CD4-positive, alpha-beta T cell treated with Interleukin-4 for 4 hours (primary cell): Measurements from ENCODE around the gene NUAK1.
"Not testable (repeated sequence)": the region's sequence is repeated elsewhere in the genome, so short reads cannot be mapped to it uniquely, and the experiment has no call there.

Experiments
- DNase-seq: peaks from one replicate; pipeline ENCODE4 v3.0.0-alpha.2; 2020

NUAK1 gene

GRCh38 chr12:106145539-106146447 lies 7.0 kb upstream of the NUAK1 start:
- no peak for DNase-seq

DNA sequence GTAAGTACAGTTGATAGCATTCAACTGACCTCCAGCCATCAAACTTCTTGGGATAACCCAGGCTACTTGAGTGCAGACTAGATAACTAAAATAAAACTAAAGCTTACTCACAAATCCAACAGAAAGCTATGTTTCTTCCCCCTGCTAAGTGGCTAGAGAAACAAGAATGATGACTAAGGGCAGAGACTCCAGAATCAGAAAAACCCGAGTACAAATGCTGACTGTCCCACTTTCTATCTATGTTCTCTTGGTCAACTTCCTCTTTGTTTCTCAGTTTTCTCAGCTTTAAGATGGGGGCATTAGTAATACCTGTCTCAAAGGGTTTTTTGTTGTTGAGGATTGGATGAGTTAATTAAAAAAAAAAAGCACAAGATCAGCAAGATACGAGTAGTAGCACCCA lies 6.1 kb upstream of the NUAK1 start:
- DNase-seq, result no peak

DNA sequence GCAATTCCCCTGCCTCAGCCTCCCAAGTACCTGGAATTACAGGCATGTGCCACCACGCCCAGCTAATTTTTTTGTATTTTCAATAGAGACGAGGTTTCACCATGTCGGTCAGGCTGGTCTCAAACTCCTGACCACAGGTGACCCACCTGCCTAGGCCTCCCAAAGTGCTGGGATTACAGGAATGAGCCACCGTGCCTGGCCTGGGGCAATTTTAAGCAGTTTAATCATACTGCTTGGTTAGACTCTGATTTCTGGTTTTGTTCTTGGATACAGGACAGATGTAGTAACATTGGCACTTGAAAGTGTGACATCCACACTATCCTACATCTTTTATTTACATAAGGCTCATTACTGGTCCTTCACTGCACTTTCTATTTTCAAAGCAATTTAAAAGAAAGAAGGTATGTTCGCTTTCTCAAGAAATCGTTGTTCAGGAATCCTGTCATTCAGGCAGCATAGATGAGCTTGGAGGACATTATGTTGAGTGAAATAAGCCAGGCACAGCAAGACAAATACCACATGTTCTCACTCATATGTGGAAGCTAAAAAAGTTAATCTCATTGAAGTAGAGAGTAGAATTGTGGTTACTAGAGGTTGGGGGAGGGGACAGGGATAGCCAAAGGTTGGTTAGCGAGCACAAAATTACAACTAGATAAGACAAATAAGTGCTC lies 4.0 kb upstream of the NUAK1 start:
- no peak for DNase-seq

GRCh38 chr12:106141920-106142319 lies 3.2 kb upstream of the NUAK1 start:
- DNase-seq, result not testable (repeated sequence)

GRCh38 chr12:106141452-106141851 lies 2.7 kb upstream of the NUAK1 start:
- no peak for DNase-seq

- no peak for DNase-seq
Measured at GRCh38 chr12:106141003-106141402, 2.2 kb upstream of the NUAK1 start.

- no peak for DNase-seq
Measured at GRCh38 chr12:106140223-106140986, 1.7 kb upstream of the NUAK1 start.

GRCh38 chr12:106139422-106140171 lies 843 bp upstream of the NUAK1 start:
- DNase-seq, result no peak

DNA sequence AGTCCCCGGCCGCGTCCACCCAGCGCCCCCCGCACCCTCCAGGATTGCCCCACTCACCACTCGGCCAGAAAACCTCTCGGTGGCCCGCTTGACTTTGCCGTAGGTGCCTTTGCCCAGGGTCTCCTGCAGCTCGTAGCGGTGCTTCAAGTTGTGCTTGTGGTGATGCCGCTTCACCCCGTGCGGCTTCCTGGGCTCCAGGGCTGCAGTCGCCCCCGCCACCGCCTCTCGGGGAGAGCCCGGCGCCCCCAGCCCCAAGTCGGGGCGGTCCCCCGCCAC lies 459 bp downstream of the NUAK1 start:
- DNase-seq, result no peak

GRCh38 chr12:106137530-106138356 lies 1.0 kb downstream of the NUAK1 start:
- DNase-seq, result no peak

DNA sequence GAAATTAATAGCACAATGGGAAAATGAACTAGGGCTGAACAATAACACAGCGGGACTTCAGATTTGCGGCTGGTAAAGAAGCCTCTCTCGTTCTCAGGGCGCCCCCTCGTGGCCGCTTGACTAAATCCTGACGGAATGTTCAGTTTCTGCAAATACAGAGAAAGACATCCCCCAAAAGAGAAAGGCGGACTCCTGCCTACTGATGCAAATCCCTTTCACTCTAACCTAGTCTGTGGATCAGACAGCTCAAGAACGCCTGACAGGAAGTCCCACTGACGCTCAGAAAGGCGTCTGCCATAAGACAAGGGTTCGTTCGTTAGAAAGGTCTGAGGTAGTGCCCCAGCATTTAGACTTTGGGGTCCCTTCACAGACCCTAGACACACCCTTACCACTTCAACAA lies 2.5 kb downstream of the NUAK1 start:
- DNase-seq, result peak; percentile 59

DNA sequence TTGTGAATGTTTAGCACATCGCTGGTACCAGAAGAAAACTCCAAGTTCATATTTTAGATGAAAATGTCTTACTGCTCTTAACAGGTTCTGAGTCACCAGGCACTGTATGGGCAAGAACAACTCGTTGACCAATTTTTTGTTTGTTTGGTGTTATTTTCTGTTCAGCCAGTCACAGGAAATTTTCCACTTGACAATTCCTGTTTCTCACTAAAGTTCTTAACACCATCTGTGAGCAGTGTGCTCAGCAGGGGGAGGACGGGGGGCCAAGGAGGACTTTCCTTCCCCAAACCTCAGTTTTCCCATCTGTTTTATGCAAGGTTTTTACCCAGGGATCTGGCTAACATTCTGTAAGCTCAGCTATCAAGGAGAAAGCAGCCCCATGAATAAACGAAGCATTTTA lies 3.0 kb downstream of the NUAK1 start:
- DNase-seq, result no peak

- DNase-seq, result no peak
Measured at GRCh38 chr12:106135075-106135474, 3.7 kb downstream of the NUAK1 start.

DNA sequence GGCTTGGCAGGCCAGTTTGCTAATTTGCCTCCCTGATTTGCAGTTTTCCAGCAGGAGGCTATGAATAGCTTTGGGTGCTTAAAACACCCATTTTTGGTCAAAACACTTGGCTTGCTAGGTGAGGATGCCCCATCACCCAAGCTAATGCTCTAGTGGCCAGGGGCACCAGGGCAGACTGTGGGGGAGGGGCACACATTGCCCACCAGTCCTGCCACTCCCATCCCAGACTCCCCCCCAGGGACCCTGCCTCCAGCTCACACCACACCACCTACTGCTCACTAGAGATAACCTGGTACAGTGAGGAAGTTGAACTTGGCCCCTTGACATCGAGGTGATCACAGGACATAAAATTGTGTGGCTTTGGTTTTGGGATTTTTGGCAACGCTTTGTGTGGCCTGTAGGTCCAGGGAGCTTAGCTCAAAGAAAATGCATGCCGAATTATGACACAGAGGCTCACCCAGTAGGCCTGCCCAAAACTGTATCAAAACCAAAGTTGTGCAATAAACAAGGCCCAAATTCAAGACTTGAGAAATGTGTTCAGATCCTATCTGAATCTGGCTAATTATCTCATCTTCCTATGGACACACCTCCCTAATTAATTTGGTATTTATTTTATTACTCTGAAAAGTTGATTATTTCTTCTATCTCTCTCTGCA lies 4.3 kb downstream of the NUAK1 start:
- DNase-seq, result no peak

DNA sequence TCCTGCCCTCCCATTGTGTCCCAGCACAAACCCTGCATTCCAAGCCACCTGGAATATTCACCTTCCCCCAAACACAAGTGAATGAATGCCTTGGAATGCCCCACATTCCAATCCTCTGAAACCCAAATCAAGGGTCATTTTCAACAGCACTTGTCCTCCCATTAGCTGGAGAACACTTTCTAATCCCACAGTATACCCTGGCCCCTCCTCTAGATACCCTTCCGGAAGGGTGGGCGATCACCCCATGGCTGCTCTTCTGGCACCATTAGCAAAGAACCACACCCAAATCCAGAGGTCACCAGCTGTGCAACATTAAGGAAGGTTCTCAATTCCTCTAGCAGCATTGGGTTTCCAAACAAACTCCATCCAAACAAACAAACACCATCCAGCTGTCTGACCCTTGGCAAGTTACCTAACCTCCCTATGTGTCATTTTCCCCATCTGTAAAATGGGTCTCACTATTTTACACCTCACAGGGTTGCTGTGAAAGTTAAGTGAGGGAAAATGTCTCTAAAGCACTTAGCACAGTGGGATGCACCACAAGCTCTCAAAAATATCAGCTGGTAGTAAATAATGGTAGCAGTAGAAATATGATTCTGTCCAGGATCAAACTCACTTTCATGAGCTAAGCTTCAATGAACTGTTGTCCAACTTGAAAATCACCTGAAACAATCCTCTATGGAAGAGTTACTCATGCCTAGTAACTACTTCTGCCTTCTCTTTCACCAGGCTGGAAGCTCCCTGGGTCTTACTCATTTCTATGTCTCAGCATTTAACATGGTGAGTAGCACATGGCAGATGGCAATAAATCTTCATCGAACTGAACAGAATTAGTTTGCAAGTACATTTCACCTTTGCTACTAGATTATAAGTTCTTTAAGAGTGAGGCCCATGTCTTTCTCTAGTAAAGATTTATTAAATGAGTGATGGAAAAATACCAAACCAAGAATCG lies 5.3 kb downstream of the NUAK1 start:
- no peak for DNase-seq

- no peak for DNase-seq
Measured at GRCh38 chr12:106132175-106133135, 6.3 kb downstream of the NUAK1 start.

DNA sequence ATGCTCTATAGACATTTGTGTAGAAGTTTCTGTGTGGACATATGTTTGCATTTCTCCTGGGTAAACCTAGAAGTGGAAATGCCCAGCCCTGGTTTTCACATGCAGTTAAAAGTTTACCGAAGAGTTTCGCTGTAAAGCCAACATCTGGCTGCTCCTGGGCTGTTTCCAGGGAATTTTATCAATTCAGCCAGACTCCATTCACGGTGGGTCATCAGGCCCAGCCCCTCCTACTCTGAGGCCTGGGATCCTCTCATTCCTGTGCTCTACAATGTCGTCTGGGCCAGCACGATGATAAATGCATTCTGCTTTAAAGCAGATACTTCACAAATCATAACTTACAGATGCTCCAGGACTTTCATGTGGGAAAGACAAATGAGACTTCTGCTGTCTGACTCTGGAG lies 7.1 kb downstream of the NUAK1 start:
- DNase-seq, result no peak

- no peak for DNase-seq
Measured at GRCh38 chr12:106130474-106131113, 8.2 kb downstream of the NUAK1 start.
